Activated CD8-positive, alpha-beta memory T cell treated with anti-CD3 and anti-CD28 coated beads, Interleukin-2, amount 10 ng/mL, durations not matched to agents 7 days and 5 days (primary cell): ENCODE results near the gene STPG4. TPM values are rescaled to one million over a fixed set of nuclear protein-coding genes. Genes with fewer than 3 reads are reported as not detected.
"Not testable (repeated sequence)": the region's sequence is repeated elsewhere in the genome, so short reads cannot be mapped to it uniquely, and the experiment has no call there.

Experiments
- ATAC-seq: fragments of 150-1000 bp; cut with Tn5 transposase; one replicate; pipeline ENCODE4 v1.10.0; 2021; ENCODE audit warnings: moderate library complexity
- CTCF ChIA-PET: fragments of 350-600 bp; sonication (Branson Sonifier 250); formaldehyde crosslinking; loops from one replicate; lab custom pipeline; 2021; ENCODE audit warnings: antibody characterized with exemption; lab: Charles Lee
- DNase-seq: peaks from one replicate; pipeline ENCODE4 v3.0.0-alpha.2; 2020
- H3K27ac Mint-ChIP-seq: one replicate; pipeline ENCODE4 v1.8.0; 2021; ENCODE audit warnings: mild to moderate bottlenecking, mixed read lengths
- H3K27me3 Mint-ChIP-seq: one replicate; pipeline ENCODE4 v1.8.0; 2021; ENCODE audit warnings: mixed read lengths
- H3K36me3 Mint-ChIP-seq: one replicate; pipeline ENCODE4 v1.8.0; 2021; ENCODE audit warnings: mild to moderate bottlenecking, mixed read lengths
- H3K4me1 Mint-ChIP-seq: one replicate; pipeline ENCODE4 v1.8.0; 2021; ENCODE audit warnings: mixed read lengths
- H3K4me3 Mint-ChIP-seq: one replicate; pipeline ENCODE4 v1.8.0; 2021; ENCODE audit warnings: mild to moderate bottlenecking, moderate library complexity, mixed read lengths
- H3K9me3 Mint-ChIP-seq: one replicate; pipeline ENCODE4 v1.8.0; 2022; ENCODE audit warnings: low read depth, mixed read lengths
- total RNA-seq, 2 experiments: library from RNA; stranded (reverse); gene quantifications; one replicate each; pipeline ENCODE4 v1.2.3, GENCODE V29; 2021

The STPG4 gene
- total RNA-seq, 2 experiments from 2014 or later: 0.20 to 0.40 TPM

- Mint-ChIP-seq H3K27ac (no peak overlapping the region), H3K4me1 (no peaks in the 10 kb centered on the region), H3K27me3 (peaks cover 3% of the 10 kb centered on the region), H3K4me3 (no peak overlapping the region), H3K36me3 (peaks cover 14% of the 10 kb centered on the region), H3K9me3 (peaks cover 5% of the 10 kb centered on the region)
- no peak for ATAC-seq
- no peak for DNase-seq
- CTCF ChIA-PET: no interaction called here
Measured at GRCh38 chr2:47134386-47135090, 20.6 kb downstream of the STPG4 start.

GRCh38 chr2:47133046-47133445, 22.1 kb downstream of the STPG4 start:
- DNase-seq (no peak), ATAC-seq (no peak)
- CTCF ChIA-PET: no interaction called here
- no peak overlapping the region for H3K27ac Mint-ChIP-seq
- no peak overlapping the region for H3K4me3 Mint-ChIP-seq
- peaks cover 7% of the 10 kb centered on the region for H3K36me3 Mint-ChIP-seq
- no peaks in the 10 kb centered on the region for H3K4me1 Mint-ChIP-seq
- H3K27me3 Mint-ChIP-seq: peaks cover 3% of the 10 kb centered on the region
- peaks cover 2% of the 10 kb centered on the region for H3K9me3 Mint-ChIP-seq

GRCh38 chr2:47129191-47129706, 25.9 kb downstream of the STPG4 start:
- H3K27me3 Mint-ChIP-seq: peaks cover 29% of the 10 kb centered on the region
- no peaks in the 10 kb centered on the region for H3K9me3 Mint-ChIP-seq
- H3K4me3 Mint-ChIP-seq: no peak overlapping the region
- DNase-seq: no peak
- H3K36me3 Mint-ChIP-seq: peaks cover 1% of the 10 kb centered on the region
- no peak overlapping the region for H3K27ac Mint-ChIP-seq
- no peak for ATAC-seq
- CTCF ChIA-PET: no interaction called here
- no peaks in the 10 kb centered on the region for H3K4me1 Mint-ChIP-seq

- H3K4me3 Mint-ChIP-seq: no peak overlapping the region
- no peak for ATAC-seq
- no peaks in the 10 kb centered on the region for H3K9me3 Mint-ChIP-seq
- H3K4me1 Mint-ChIP-seq: no peaks in the 10 kb centered on the region
- DNase-seq: no peak
- peaks cover 1% of the 10 kb centered on the region for H3K36me3 Mint-ChIP-seq
- no peak overlapping the region for H3K27ac Mint-ChIP-seq
- CTCF ChIA-PET: no interaction called here
- peaks cover 31% of the 10 kb centered on the region for H3K27me3 Mint-ChIP-seq
Measured at GRCh38 chr2:47128705-47129104, 26.4 kb downstream of the STPG4 start.

- Mint-ChIP-seq H3K4me3 (no peak overlapping the region), H3K27me3 (peaks cover 35% of the 10 kb centered on the region), H3K36me3 (peaks cover 1% of the 10 kb centered on the region), H3K27ac (no peak overlapping the region), H3K4me1 (no peaks in the 10 kb centered on the region), H3K9me3 (no peaks in the 10 kb centered on the region)
- CTCF ChIA-PET: no interaction called here
- no peak for DNase-seq
- no peak for ATAC-seq
Measured at GRCh38 chr2:47127862-47128543, 27.1 kb downstream of the STPG4 start.

GRCh38 chr2:47126783-47127182, 28.3 kb downstream of the STPG4 start:
- no peak overlapping the region for H3K27ac Mint-ChIP-seq
- H3K36me3 Mint-ChIP-seq: peaks cover 1% of the 10 kb centered on the region
- CTCF ChIA-PET: no interaction called here
- H3K4me1 Mint-ChIP-seq: no peaks in the 10 kb centered on the region
- H3K9me3 Mint-ChIP-seq: no peaks in the 10 kb centered on the region
- no peak overlapping the region for H3K4me3 Mint-ChIP-seq
- DNase-seq (no peak), ATAC-seq (no peak)
- peaks cover 37% of the 10 kb centered on the region for H3K27me3 Mint-ChIP-seq

GRCh38 chr2:47124740-47125139, 30.4 kb downstream of the STPG4 start:
- H3K4me1 Mint-ChIP-seq, H3K27ac Mint-ChIP-seq, H3K36me3 Mint-ChIP-seq, CTCF ChIA-PET, H3K9me3 Mint-ChIP-seq, H3K4me3 Mint-ChIP-seq, DNase-seq, ATAC-seq: not testable (repeated sequence)
- peaks cover 43% of the 10 kb centered on the region for H3K27me3 Mint-ChIP-seq

- DNase-seq, H3K36me3 Mint-ChIP-seq, H3K9me3 Mint-ChIP-seq, H3K27ac Mint-ChIP-seq, H3K4me1 Mint-ChIP-seq, H3K4me3 Mint-ChIP-seq, ATAC-seq, CTCF ChIA-PET: not testable (repeated sequence)
- peaks cover 42% of the 10 kb centered on the region for H3K27me3 Mint-ChIP-seq
Measured at GRCh38 chr2:47120424-47120823, 34.7 kb downstream of the STPG4 start.

- CTCF ChIA-PET: no interaction called here
Measured at GRCh38 chr2:47119001-47119400, 36.1 kb downstream of the STPG4 start.

GRCh38 chr2:47118581-47118980, 36.5 kb downstream of the STPG4 start:
- H3K4me1 Mint-ChIP-seq: no peaks in the 10 kb centered on the region
- H3K27ac Mint-ChIP-seq: no peak overlapping the region
- no peak overlapping the region for H3K4me3 Mint-ChIP-seq
- H3K9me3 Mint-ChIP-seq: no peaks in the 10 kb centered on the region
- H3K27me3 Mint-ChIP-seq: peaks cover 29% of the 10 kb centered on the region
- no peak for DNase-seq
- no peaks in the 10 kb centered on the region for H3K36me3 Mint-ChIP-seq
- no peak for ATAC-seq
- CTCF ChIA-PET: no interaction called here

More at GRCh38 chr2:47119001-47119400, 36.1 kb downstream of the STPG4 start:
- ATAC-seq: no peak
- Mint-ChIP-seq H3K27ac (no peak overlapping the region), H3K9me3 (no peaks in the 10 kb centered on the region), H3K36me3 (no peaks in the 10 kb centered on the region), H3K4me1 (no peaks in the 10 kb centered on the region), H3K27me3 (peaks cover 29% of the 10 kb centered on the region), H3K4me3 (no peak overlapping the region)
- DNase-seq: no peak

- no peak overlapping the region for H3K4me3 Mint-ChIP-seq
Measured at GRCh38 chr2:47112665-47113435, 42.3 kb downstream of the STPG4 start.

GRCh38 chr2:47109680-47110079, 45.4 kb downstream of the STPG4 start:
- Mint-ChIP-seq H3K9me3 (no peaks in the 10 kb centered on the region), H3K4me1 (no peaks in the 10 kb centered on the region), H3K27ac (no peak overlapping the region), H3K4me3 (no peak overlapping the region), H3K27me3 (peaks cover 4% of the 10 kb centered on the region), H3K36me3 (no peaks in the 10 kb centered on the region)
- ATAC-seq: no peak
- no peak for DNase-seq
- CTCF ChIA-PET: no interaction called here

More at GRCh38 chr2:47112665-47113435, 42.3 kb downstream of the STPG4 start:
- DNase-seq: no peak
- CTCF ChIA-PET: no interaction called here
- Mint-ChIP-seq H3K9me3 (no peaks in the 10 kb centered on the region), H3K27ac (no peak overlapping the region), H3K27me3 (peaks cover 8% of the 10 kb centered on the region), H3K36me3 (no peaks in the 10 kb centered on the region), H3K4me1 (no peaks in the 10 kb centered on the region)
- ATAC-seq: no peak

- Mint-ChIP-seq H3K27me3 (peaks cover 4% of the 10 kb centered on the region), H3K27ac (no peak overlapping the region), H3K36me3 (no peaks in the 10 kb centered on the region), H3K4me1 (no peaks in the 10 kb centered on the region), H3K4me3 (no peak overlapping the region), H3K9me3 (no peaks in the 10 kb centered on the region)
- ATAC-seq (no peak), DNase-seq (no peak)
- CTCF ChIA-PET: no interaction called here
Measured at GRCh38 chr2:47109007-47109375, 46.1 kb downstream of the STPG4 start.
